ENCODE results near the gene MYD88.
"Not testable (repeated sequence)": the region's sequence is repeated elsewhere in the genome, so short reads cannot be mapped to it uniquely, and the experiment has no call there.

The MYD88 gene

GRCh38 chr3:38142959-38143358 is 4.5 kb downstream of the MYD88 start:
- no peak for DNase-seq

- no peak for DNase-seq
These were observed 5.0 kb downstream of the MYD88 start for GRCh38 chr3:38143511-38143910.

- DNase-seq: no peak
These were observed 8.0 kb downstream of the MYD88 start for GRCh38 chr3:38146504-38146903.

- no peak for DNase-seq
These were observed 9.0 kb downstream of the MYD88 start for GRCh38 chr3:38147421-38147820.

- DNase-seq: no peak
These were observed 9.9 kb downstream of the MYD88 start for GRCh38 chr3:38148311-38148882.

- no peak for DNase-seq
These were observed 11.2 kb downstream of the MYD88 start for GRCh38 chr3:38149708-38150107.

GRCh38 chr3:38150780-38151528 is 12.5 kb downstream of the MYD88 start:
- no peak for DNase-seq

- no peak for DNase-seq
These were observed 13.3 kb downstream of the MYD88 start for GRCh38 chr3:38151667-38152265.

- DNase-seq: no peak
These were observed 14.1 kb downstream of the MYD88 start for GRCh38 chr3:38152609-38153008.

- DNase-seq: no peak
These were observed 14.8 kb downstream of the MYD88 start for GRCh38 chr3:38153221-38153620.

GRCh38 chr3:38154033-38154494 is 15.6 kb downstream of the MYD88 start:
- no peak for DNase-seq

GRCh38 chr3:38154625-38155255 is 16.3 kb downstream of the MYD88 start:
- DNase-seq: no peak

GRCh38 chr3:38155825-38156224 is 17.4 kb downstream of the MYD88 start:
- DNase-seq: no peak

- no peak for DNase-seq
These were observed 18.7 kb downstream of the MYD88 start for GRCh38 chr3:38157117-38157516.

- no peak for DNase-seq
These were observed 19.1 kb downstream of the MYD88 start for GRCh38 chr3:38157595-38157994.

- no peak for DNase-seq
These were observed 20.0 kb downstream of the MYD88 start for GRCh38 chr3:38158472-38158871.

- not testable (repeated sequence) for DNase-seq
These were observed 22.2 kb downstream of the MYD88 start for GRCh38 chr3:38160704-38161103.

GRCh38 chr3:38163117-38163840 is 24.8 kb downstream of the MYD88 start:
- DNase-seq: no peak

GRCh38 chr3:38163841-38164642 is 25.6 kb downstream of the MYD88 start:
- no peak for DNase-seq

GRCh38 chr3:38164643-38164951 is 26.1 kb downstream of the MYD88 start:
- no peak for DNase-seq

GRCh38 chr3:38164952-38165721 is 26.7 kb downstream of the MYD88 start, which contains the start of gene OXSR1:
Gene OXSR1 (plus strand): TSS chr3:38165537. CDS start chr3:38165877, 340 bp downstream.
- DNase-seq: peak; percentile 99
